ENCODE data around the gene BRSK1.

Gene BRSK1

DNA sequence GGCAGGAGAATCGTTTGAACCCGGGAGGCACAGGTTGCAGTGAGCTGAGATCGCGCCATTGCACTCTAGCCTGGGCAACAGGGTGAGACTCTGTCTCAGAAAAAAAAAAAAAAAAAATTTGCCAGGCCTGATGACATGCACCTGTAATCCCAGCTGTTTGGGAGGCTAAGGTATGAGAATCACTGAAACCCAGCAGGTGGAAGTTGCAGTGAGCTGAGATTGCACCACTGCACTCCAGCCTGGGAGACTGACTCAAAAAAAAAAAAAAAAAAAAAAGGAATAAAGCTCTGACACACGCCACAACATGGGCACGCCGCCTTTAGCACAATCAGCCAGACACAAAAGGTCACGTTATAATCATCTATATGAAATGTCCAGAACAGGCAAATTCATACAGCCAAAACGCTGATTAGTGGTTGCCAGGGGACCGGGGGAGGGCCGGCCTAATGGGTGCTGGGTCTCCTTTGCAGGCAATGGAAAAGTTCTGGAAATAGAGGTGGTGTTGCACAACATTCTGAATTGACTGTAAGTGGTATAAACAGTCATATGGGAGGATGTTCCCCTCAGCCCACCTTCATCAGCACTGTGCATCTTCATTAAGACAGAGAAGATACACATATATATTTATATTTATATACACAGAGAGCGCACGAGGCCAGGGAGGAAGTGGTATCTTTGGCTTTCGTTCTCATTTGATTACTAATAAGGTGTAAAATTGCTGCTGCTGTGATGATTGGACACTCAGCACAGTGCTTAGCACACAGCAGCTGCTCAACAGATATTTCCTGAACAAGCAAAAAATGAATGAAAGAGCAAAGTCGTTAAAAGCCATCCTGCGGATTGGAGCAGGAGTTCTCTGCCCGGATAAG lies 7.7 kb upstream of the BRSK1 start:
- DNase-seq, result peak; percentile 44

DNA sequence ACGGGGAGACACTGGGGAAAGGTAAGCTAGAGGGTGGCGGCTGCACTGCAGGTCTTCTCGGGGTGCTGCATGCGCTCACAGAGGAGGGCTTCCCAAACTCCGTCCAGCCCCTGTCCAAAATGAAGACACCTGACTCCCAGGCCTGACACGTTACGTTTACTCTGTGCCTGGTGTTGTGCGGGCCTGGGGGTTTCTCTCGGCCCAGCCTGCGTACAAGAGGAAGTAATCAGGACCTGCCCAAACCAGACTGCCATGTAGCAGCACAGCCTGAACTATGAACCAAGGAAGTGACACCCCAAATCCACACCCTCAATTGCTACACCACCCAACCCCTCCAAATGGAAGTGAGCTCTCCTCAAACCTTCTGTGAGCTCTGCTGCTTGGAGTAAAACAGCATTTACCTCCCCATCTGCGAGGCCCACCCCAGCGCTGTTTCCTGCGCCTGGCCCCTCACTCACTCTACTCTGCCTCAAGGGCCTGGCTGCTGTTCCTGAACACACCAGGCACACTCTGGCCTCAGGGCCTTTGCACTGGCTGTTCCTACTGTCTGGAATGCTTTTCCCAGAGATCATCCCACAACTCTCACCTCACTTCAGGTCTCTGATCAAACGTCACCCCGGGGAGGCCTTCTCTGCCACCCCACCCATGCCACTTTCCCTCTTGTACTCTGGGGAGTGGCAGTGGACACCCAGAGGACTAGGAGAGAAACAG lies 6.9 kb upstream of the BRSK1 start:
- DNase-seq, result no peak

DNA sequence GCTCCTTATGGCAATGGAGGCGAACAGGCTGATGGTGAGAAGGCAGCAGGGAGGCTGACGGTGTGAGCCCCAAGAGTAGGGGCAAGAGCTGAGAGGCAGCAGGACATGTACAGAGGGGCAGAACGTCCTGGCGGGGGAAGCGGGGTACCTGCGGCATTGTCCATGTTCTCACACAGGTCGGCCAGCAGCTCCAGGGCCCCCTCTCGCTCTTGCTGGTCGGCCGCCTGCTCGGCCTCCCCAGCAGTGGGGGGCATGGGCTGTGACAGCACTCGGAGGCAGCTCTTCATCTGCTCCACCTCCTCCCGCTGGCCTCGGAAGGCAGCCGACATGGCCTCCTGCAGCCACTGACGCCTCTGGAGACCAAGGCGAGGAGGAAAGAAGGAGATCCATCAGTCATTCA lies 6.3 kb upstream of the BRSK1 start:
- DNase-seq, result no peak

DNA sequence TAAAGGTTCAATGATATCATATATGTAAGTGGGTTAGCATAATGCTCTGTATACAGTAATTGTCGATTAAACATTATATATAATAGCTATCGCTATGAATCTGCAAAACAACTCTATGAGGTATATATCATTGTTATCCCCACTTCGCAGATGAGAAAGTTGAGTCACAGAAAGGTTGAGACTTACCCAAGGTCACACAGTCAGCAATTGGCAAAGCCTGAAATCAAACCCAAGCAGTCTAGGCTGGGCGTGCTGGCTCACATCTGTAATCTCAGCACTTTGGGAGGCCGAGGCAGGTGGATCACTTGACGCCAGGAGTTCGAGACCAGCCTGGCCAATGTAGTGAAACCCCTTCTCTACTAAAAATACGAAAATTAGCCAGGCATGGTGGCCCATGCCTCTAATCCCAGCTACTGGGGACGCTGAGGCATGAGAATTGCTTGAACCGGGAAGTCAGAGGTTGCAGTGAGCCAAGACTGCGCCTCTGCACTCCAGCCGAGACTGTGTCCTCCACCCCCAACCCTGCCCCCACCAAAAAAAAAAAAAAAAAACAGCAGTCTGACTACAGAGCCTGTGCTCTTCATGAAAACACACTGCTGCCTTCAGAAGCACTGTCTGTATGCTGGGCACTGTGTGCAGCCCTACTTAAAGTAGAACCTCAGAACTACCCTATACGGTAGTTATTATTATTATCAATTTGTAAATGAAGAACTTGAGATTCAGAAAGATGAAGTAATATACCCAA lies 5.2 kb upstream of the BRSK1 start:
- DNase-seq, result no peak

DNA sequence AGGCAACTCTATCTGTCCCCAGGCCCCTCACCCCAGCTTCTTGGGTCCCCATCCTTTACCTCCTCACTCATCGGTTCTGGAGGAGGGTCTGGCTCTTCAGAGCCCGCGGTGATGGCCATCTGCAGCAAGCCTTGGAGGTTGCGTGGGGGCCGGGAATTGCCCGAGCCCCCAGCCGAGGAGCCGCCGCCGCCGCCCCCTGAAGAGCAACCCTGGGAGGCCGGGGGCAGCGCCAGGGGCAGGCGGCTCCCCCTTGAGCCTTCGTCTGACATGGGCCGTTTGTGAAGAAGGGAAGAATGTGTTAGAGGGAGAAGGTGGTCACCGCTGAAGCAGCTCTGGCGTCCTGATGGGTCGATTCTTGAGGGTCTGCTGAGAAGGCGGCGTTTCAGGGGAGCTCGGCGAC lies 4.5 kb upstream of the BRSK1 start:
- DNase-seq, result no peak

DNA sequence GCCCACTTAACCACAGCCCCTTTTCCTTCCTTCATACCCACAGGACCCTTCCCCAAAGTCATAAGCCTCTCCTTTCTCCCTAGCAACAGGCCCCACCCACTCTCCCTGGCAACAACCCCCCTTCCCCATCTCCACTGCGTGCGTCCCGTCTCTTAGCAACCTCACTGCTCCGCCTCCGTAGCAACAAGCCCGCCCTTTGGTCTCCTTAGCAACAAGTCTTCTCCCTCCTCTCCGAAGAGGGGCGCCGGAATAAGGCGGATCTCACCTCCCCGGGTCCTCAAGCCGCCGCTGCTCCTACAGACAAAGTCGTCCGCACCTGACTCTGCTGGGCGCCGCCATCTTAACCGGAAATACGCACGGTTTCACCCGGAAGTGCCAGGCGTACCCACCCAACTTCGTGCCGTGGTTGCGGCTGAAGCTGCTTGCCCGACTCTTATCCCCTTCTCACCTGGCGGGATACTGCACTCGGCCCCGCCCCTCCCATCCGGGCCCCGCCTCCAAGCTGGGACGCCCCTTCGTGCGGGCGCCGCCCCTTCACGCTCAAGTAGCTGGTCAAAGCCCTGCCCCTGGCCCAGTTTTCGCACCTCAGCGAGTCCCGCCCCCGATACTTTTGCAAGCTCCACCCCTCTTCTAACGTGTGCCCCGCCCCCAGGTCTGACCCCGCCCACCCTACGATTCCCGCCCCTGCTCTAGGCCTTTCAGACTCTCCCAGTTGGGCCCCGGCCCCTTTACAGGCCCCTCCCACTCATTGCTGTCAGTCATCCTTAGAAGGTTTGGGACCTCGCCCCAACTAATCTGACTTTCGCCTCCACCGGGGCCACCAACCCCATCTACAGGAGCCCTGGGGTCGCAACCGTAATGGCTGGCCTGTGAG lies 3.8 kb upstream of the BRSK1 start, which contains the start of gene HSPBP1:
HSPBP1 (minus strand) TSS at position 341 of the 874 bp plus-strand sequence. CDS start 502 bp downstream, outside the sequence.
- DNase-seq, result peak; percentile 98

DNA sequence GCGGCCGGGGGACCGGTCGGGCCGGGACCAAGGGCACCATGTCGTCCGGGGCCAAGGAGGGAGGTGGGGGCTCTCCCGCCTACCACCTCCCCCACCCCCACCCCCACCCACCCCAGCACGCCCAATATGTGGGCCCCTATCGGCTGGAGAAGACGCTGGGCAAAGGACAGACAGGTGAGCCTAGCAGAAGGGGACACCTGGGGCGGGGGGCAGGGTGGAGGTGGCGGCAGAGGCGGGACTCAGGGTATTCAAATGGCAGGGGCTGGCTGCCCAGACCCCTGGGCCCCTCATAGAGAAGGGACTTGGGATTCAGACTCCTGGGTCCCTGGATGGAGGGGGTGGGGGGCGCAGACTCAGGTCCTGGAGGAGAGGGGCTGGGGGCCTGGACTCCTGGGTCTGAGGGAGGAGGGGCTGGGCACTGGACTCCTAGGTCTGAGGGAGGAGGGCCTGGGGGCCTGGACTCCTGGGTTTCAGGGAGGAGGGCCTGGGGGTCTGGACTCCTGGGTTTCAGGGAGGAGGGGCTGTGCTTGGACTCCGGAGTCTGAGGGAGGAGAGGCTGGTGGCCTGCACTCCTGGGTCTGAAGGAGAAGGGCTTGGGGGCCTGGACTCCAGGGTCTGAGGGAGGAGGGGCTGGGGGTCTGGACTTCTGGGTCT lies 735 bp downstream of the BRSK1 start:
- DNase-seq, result no peak

DNA sequence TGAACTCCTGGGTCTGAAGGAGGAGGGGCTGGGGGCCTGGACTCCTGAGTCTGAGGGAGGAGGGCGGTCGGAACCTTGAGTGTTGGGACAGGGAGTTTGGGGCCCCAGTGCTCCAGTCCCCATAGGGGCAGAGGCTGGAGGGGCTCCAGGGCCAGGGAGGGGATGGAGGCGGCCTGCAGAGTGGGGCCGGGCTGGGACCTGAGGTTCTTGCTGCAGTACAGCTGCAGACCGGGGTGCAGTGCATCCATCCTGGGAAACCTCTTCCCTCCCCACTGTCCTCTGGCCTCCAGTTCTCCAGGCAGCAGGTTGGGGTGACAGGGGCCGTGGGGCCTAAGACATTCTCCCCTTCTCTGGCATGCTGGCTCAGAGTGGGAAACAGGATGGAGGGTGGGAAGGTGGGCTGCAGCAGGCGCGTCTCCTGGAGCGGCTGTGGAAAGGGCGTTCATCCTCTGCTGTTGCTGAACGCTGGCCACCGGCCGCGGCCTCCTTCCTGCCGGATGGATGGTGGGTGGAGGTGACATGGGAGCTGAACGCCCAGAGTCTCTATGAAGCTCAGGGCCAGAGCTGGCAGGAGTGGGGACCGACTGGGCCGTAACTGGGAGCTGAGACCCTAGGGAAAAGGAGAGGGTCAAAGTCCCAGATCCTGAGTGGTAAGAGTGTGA lies 1.6 kb downstream of the BRSK1 start:
- DNase-seq, result no peak

DNA sequence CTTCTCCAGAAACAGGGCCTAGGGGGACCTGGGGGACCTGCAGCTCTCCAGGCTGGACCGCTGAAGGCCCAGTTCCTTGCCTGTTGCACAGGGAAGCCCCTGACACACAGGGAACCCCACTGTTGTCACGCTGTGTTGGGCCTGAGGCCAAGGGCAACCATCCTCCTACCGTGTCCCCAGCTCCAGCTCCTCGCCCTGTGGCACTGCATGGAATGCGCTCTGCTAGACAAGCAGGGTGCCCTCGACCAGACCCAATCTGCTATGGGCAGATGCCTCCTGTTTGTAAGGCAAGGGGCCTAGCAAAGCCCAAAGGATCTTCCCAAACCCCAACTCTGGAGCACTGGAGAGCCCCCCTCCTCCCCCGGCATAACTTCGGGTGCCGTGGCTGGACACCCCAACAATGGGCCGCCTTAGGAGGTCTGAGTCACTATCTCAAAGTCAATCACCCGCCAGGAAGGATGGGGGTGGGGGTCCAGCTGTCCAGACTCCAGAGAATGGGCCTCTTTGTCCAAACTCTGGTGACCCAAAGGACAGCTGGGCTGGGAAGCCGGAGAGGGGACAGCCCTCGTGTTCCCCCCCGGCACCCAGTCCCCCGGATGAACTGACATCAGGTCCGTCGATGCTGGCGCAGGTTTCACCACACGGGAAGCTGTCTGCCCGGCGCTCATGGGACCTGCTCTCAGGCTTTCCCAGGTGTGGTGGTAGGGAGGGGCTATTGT lies 3.7 kb downstream of the BRSK1 start:
- DNase-seq, result no peak

DNA sequence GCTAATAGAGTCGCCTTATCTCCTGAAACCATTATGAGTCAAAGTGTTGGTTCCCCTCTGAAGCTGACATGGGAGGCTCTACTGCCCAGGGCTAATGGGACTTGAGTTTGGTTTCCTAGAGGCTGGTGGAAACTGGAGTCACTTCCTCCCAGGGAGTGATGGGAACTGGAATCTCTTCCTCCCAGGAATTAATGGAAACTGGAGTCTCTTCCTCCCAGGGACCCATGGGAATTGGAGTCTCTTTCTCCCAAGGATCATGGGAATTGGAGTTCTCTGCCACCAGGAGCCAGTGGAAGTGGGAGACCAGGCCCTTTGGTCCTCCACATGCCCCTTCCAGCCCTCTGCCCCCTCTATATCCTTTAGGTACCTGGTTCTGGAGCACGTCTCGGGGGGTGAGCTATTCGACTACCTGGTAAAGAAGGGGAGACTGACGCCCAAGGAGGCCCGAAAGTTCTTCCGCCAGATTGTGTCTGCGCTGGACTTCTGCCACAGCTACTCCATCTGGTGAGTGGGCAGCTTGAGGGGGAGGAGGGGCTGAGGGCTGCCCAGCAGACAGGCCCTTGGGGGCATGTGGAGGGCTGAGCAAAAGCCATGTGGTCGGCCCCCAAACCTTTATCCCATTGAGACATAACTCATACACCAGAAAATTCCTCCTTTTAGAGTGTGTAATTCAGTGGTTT lies 5.5 kb downstream of the BRSK1 start:
- DNase-seq, result no peak

DNA sequence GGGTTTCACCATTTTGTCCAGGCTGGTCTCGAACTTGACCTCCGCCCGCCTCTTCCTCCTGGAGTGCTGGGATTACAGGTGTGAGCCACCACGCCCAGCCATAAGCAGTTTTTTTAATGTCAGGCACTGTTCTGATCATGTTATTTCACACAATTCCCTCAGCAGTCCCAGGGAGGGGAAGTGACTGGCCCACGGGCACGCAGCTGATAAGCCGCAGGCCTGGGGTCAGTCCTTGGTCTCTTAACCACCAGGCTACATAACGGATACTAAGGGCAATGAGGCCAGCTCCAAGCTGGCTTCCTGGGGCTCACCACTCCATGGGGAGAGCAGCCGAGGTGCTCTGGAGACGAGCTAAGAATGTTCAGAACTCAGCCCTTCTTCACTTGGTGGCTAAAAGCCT lies 13.5 kb downstream of the BRSK1 start:
- no peak for DNase-seq

DNA sequence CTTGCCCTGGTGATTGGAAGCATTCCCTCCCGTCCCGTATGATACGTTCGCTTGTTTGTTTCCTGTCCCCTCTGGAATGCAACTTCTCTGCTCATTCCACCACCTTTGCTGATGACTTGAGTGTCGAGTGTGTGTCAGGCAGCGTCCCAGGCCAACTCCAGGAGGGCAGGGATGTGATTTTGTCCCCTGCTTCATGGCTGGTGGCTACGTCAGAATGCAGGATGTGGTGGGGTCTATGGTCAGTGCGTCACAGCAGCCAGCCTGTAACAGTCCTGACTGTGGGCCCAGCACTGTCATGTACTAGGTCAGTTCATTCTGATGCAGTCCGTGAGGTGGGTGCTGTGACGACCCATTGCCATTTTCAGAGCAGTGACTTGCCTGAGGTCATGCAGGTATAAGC lies 16.2 kb downstream of the BRSK1 start:
- DNase-seq, result no peak

DNA sequence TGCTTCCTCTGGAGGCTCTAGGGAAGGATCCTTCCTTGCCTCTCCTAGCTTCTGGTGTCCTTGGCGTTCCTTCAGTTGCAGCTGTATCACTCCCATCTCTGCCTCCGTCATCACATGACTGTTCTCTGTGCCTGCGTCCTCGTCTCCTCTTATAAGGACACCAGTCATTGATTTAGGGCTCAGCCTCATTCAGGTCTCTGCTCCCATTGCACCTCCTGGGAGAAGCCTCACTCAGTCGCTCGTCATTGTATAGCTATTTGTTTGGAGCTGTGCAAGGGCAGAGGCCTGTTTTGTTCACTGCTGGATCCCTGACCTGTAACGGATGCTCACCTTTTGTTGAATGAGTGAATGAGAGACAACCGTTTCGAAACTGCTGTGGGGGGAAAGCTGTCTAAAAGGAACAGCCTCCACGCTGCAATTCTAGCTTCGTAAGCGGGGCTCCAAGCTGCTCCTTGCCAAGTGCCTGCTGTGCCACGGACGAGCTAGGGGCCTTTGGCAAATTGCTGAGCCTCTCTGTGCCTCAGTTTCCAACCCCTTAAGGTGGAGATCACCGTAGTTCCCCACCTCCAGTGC lies 17.2 kb downstream of the BRSK1 start:
- DNase-seq, result no peak

DNA sequence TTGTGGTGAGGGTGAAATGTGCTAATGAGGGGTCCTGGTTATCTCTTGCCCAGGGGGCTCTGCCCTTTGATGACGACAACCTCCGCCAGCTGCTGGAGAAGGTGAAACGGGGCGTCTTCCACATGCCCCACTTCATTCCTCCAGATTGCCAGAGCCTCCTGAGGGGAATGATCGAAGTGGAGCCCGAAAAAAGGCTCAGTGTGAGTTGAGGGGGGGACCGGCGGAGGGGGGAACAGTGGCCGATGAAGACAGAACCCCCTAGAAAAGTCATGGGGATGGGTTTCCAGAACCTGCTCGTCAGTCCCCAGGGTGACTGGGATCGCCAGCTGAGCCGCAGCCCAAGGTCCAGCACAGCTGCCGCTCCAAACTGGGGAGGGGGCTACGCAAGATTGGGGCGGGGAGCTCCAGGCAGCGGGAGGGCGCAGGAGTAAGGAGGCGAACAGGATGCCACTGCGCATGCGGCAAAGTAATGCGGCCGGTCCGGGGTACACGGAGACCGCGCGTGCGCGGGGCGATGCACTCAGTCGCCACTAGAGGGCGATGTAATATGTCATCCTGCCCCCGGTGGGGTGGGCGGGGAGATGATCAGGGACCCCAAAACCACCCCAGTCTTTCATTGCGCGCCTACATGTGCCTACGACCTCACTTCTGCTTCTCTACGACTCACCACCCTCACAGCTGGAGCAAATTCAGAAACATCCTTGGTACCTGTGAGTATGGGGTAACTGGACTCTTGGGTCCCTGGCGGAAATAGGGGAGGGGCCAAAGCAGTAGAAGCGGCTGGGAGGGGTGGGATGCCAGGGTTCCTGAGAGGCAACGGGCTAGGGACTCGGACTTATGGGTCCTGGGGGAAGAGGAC lies 17.9 kb downstream of the BRSK1 start:
- peak; percentile 94 for DNase-seq

DNA sequence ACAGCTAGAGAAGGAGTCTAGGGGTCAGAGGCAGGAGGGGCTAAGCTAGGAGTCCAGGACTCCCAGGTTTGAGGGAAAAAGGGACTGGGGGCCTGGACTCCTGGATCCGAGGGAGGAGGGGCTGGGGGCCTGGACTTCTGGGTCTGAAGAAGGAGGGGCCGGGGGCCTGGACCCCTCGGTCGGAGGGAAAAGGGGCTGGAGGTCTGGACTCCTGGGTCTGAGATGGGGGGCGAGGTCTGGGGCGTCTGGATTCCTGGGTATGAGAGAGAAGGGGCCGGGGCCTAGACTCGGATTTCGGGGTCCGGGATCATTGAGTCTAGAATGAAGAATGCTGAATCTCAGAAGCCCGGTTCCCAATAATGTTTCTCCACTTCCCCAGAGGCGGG lies 18.5 kb downstream of the BRSK1 start:
- no peak for DNase-seq

DNA sequence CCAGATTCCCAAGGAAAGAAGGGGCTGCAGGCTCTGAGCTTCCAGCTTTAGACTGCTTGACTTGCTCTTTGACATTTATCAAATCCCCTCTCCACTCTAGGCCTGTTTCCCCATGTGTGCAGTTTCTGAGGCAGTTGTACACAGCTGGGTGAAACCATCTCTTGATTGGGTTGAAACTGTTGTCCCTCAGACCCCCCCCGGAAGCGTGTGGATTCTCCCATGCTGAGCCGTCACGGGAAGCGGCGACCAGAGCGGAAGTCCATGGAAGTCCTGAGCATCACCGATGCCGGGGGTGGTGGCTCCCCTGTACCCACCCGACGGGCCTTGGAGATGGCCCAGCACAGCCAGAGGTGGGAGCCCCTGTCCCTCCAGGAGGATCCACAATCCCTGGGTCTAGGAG lies 19.7 kb downstream of the BRSK1 start:
- DNase-seq, result no peak

DNA sequence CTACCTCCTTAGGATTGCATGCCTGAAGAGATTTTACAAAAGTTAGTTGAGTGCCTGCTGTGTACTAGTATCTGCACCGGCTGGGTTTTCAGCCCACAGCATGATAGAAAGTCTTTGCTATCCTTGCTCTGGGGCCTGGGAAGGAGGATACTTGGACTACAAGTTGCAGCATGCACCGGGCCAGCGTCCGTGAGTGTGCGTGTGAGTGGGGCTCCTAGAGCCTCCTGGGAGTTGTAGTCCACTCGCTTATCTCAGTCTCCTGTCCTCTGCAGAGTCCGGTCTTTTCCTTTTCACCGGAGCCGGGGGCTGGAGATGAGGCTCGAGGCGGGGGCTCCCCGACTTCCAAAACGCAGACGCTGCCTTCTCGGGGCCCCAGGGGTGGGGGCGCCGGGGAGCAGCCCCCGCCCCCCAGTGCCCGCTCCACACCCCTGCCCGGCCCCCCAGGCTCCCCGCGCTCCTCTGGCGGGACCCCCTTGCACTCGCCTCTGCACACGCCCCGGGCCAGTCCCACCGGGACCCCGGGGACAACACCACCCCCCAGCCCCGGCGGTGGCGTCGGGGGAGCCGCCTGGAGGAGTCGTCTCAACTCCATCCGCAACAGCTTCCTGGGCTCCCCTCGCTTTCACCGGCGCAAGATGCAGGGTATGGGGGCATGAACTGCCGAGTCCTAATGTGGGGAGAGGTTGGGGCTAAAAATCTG lies 20.6 kb downstream of the BRSK1 start:
- DNase-seq, result peak; percentile 44

DNA sequence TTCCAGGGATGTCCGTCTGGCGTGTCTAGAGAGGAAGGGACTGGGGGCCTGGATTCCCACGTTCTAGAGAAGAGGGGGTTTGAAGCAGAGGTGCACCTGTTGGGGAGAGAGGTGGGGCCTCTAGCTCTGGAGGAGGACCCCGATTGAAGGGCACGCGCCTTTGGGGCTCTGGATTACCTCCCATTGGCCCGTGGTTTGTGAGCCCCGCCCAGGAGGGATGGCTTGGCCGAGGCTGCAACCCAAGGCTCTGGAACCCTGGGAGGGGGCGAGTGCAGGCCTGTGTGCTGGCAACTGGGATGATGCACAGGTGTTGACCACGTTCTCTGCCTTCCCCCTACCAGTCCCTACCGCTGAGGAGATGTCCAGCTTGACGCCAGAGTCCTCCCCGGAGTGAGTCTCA lies 21.2 kb downstream of the BRSK1 start:
- no peak for DNase-seq
